GM21576 (cell line): ENCODE data around the gene TMPRSS15.
"Not testable (repeated sequence)": the region's sequence is repeated elsewhere in the genome, so short reads cannot be mapped to it uniquely, and the experiment has no call there.

Experiments
- ATAC-seq: cut with Tn5 transposase; IDR thresholded peaks from one replicate; pipeline ENCODE4 v1.9.1; 2021; ENCODE audit warnings: mild to moderate bottlenecking, moderate library complexity; ENCODE audit not compliant: unreplicated experiment

TMPRSS15 gene

GRCh38 chr21:18403735-18404450 is at the start of gene TMPRSS15:
Gene TMPRSS15 (minus strand): TSS chr21:18403785. CDS start chr21:18403622, 163 bp downstream.
- ATAC-seq = no peak

DNA sequence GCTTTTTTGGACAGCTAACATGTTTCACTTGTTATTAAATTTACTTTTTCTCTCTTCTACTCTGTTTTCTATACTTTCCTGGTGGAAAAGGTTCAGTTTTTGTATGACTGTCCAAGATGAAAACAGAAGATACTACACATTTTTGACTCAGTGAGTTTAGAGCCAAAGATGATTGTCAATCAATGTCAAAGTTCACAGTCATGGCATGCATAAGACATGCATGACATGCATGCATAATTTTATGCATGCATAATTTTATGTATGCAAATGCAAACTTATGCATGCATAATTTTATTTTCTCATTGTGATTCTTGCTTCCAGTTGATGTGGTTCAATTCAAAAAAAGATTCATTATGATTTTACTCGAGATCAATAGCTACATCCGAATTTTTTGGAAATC is 48.1 kb upstream of the TMPRSS15 start:
- no peak for ATAC-seq

DNA sequence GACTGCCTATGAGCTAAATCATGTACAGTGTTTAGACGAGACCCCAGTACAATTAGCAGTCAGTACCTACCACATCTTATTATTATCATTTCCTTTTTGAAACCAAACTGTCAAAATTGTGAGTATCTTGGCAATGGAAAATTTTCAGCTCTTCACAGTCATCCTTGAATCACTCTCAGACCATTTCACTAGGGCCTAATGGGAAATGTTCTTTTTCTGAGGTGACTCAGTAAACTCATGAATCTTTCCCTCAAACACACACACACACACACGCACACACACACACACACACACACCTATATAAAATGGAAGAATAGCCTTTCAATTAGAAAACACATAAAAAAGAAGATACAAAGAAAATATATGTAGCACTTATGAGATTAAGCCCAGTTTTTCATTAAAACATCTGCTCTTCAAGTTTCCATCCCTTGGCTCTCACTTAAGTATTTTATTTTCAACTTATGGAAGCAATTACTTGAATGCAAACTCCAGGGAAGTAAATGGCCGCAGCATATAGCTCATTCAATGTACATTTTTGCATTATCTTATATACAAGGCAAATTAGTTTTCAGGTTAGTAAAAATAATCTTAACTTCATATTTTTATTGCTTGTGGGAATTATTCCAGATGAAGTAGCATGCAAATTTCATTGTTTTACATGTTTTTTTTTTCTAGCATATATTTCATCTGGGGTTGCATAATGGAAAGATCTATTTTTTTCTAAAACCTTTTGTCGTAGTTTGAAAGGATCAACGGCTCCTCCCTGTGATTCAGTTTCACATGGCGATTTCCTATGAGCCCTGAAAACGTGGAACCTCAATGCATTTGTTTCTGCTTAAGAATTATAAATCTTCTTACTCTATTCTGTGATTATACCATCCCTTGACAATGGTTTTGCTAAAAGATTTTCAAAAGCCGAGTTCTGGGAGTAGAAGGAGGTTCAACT is 46.3 kb upstream of the TMPRSS15 start:
- no peak for ATAC-seq

- ATAC-seq = no peak
Observed at GRCh38 chr21:18443701-18444100, 40.1 kb upstream of the TMPRSS15 start.

DNA sequence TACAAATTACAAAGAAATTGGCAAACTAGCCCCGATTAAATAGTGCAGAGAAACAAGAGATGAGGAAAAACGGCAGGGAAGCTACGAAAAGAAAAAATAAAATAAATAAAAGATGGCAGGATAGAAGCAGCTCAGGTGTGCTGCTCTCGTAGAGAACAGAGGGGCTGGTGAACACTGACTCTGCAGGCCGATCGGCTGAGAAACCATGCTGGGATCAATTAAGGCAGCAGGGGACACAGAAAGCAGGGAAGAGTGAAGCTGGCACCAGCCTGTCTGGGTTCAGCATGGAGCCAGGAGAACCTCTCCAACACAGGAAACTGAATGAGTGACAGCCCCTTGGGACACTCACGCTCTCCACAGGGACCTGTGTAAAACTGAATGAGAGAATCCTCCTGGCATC is 39.5 kb upstream of the TMPRSS15 start:
- no peak for ATAC-seq

- ATAC-seq = no peak
Observed at GRCh38 chr21:18430341-18430740, 26.8 kb upstream of the TMPRSS15 start.

DNA sequence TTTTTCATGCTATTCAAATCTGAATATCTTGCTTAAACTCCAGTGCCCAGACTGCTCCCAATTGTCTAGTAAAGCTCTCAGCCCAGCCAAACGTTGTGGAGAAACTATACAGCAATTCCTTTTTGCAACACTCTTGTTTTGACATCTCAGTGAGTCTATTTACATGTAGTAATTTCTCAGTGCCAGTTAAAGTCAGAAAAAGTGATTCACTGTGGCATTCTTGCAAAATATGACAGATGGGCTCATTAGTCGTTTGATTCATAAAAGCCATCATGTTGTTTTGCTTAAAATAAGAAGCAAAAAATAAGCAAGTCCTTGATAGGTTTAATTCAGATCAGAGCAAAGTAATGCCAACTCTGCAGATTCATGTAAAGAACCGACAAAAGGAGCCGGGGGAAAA is 20.7 kb upstream of the TMPRSS15 start:
- no peak for ATAC-seq

GRCh38 chr21:18417141-18417790 is 13.7 kb upstream of the TMPRSS15 start:
- ATAC-seq = no peak

DNA sequence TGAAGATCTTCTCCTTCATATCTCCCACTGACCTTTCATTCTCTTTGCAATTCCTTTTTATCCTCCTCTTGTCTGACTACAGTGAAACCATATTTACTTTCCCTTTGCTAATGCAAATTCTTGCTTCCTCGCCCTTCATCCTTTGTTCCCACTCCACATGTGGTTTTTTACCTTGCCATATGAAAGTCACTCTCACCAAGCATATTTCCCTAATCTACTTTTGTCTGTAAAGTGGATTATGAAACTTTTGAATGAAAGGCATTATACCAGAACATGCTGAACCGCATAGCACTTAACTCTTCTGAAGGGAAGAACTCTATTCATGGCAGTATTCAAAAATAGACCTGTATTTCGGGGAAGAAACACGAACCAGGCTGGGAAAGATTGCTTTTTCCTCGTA is 8.0 kb upstream of the TMPRSS15 start:
- ATAC-seq = no peak

DNA sequence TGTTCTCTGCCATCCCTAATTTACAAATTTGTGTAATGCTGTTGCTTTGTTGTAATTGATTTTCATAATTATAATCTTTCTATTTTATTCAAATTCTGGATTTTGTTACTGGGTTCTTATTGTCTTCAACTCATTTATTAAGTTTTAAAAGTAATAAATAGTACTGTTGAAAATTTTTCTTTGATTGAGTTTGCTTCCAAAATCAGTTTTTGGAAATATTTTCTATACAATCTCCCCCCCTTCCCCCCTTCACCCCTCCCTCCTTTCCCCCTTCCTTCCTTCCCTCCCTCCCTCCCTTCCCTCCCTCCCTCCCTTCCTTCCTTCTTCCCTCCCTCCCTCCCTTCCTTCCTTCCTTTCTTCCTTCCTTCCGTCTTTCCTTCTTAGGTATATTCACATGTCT is 6.0 kb upstream of the TMPRSS15 start:
- ATAC-seq = no peak

GRCh38 chr21:18398843-18399242 is 4.7 kb downstream of the TMPRSS15 start:
- ATAC-seq = no peak

DNA sequence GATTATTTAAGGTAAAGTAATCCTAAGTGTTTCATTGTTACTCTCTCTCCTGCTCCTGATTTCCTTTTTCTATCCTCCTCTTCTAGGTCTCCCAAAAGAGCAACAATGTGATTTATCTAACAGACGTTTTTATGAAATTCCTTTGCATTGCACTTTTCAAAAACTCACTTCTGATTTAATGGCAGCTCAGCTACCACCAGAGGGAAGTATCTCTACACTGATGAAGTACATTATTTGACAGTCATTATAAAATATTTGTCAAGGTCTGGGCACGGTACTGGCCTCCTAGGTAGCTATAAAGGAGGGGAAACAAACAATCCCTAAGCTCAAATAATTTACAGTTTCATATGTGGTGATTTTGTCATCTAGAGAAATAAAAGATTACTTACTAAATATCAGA is 15.6 kb downstream of the TMPRSS15 start:
- no peak for ATAC-seq

DNA sequence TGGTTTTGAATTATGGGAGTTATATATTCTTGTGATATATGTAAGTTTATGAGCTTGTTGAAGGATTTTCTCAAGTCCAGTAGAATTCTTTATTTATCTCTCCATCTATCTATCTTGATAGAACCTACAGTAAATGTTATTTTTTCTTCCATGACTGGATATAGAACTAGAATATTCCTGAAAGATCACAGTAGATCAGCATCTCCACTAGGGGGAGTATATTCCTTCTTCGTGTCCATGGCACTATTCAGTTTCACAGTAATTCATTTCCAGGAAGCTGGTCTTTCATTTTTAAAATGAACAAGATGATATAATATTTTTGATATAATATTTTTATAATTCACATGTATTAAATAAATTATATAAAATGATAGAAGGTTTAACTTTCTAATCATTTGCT is 18.8 kb downstream of the TMPRSS15 start:
- no peak for ATAC-seq

DNA sequence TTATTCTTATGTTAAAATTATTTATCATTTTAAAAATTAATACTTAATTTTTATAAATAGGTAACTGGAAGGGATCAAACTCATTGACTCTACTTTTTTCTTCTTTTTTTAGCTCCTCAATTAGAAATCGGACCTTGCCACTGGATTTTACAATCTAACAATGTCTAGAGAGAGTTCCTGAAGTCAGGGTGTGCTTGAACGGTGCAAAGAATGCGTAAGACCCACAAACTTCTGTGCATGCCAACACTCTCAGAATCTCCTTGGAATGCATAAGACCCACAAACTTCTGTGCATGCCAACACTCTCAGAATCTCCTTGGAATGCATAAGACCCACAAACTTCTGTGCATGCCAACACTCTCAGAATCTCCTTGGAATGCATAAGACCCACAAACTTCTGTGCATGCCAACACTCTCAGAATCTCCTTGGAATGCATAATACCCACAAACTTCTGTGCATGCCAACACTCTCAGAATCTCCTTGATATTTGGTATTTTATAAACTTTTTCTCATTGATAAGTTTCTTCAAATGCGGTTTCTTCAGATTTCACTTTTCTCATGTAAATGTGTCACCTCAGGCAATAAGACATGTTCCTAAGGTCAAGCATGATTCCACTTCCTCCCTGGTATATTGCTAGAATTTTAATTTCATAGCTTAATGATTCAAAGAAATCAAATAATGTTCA is 20.5 kb downstream of the TMPRSS15 start:
- not testable (repeated sequence) for ATAC-seq

DNA sequence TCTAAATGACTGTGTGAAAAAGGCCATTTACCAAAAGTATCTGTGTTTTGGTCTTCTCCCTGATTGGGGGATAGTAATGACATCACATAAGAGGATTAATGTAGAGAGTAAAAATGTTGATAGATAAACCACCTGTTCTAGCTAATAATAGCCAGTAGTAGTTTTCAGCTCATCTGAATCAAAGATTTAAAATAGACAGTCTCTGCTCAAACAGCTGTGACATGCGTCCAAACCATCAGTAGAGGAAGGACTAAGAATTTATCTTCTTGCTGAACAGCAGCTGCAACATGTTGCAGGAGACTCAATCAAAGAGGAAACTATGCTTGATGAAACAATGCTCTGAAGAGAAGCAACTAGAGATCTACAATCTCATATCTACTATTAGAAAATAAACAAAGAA is 21.4 kb downstream of the TMPRSS15 start:
- no peak for ATAC-seq

DNA sequence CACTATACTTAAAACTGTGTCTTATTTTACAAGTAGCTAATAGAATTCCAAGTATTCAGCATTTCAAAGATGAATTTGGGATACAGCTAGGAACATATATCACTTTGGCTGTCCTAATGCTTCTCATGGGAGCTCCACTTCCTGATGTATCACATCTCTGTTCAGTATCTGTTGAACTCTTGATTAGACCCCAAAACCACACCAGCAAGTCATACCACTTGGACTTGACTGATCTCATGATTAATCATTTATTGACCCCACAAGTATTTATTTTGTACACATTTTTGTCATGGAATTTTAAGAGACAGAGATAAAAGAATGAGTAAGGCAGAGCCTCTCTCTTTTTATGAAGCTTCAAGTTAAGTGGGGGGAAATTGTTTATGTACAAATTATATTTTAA is 30.0 kb downstream of the TMPRSS15 start:
- ATAC-seq = no peak

DNA sequence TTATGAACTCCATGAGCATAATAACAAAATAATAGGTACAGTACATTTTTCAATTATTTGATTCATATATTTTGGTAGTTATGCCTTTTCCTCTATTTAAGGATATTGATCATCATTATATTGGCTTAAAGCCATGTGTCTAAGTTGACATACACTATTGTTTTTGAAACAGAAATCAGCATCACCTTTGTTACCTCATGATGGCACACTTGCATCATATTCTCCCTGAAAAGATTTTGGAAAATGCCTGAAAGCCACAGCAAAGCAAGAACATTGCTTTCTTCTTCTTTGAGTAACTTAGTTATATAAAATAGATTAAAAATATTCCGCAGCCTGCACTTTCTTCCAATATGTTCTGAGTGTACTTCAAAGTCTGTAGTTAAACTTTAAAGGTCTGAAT is 33.3 kb downstream of the TMPRSS15 start:
- no peak for ATAC-seq

- ATAC-seq = no peak
Observed at GRCh38 chr21:18369115-18369514, 34.5 kb downstream of the TMPRSS15 start.

DNA sequence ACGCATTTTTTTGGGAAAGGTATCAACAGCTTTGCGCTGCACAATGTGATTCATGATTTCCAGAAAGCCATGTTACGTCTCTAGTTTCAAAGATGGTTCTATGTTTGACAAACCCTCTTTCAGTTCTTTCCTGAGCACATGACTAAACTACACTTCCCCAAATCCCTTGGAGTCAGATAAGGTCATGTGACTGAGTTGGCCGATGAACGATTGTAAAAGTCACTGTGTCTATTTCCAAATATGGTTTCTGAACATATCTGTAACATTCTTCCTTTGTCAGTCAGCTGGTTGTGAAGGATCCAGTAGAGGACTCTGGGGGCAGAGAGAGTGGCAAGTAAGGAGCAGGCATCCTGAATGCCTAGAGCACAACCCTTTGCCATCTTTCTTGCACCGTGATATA is 35.4 kb downstream of the TMPRSS15 start:
- ATAC-seq = no peak

DNA sequence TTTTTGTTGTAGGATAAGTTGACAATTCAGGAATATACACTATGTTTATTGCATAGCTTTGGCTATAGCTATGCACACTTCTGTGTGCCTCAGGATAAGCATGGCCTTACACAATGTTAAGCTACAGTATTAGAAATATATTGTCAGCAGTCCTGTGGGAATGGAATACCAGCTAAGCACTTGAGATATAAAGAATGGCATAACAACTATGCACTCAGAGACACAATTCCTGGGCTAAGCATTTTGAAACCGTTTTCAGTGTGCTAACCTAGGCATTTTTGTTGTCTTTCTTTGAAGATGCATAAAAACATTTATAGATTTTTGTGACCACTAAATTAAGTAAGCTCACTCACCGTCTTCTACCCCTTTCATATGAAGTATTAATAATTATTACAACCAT is 46.8 kb downstream of the TMPRSS15 start:
- no peak for ATAC-seq

- ATAC-seq = no peak
Observed at GRCh38 chr21:18354947-18355346, 48.6 kb downstream of the TMPRSS15 start.
